Cardiac muscle cell (in vitro differentiated cells and primary cell): ENCODE results near the gene CCDC88B. TPM values are rescaled to one million over a fixed set of nuclear protein-coding genes. Genes with fewer than 3 reads are reported as not detected.

Experiments used
- DNase-seq, 2 donors: peaks; one replicate each; pipeline versions ENCODE4 v3.0.0 to v3.0.0-alpha.2; 2010 to 2017; ENCODE audit warnings: low read depth in 1 of 2, low spot score in 1 of 2
- H3K27ac ChIP-seq: fragments of 200-600 bp; sonication (generic); 2 replicates; pipeline ENCODE4 v1.5.1; 2016
- H3K27me3 ChIP-seq: fragments of 200-600 bp; sonication (generic); 2 replicates; pipeline ENCODE4 v1.6.0; 2016; ENCODE audit warnings: control low read depth
- H3K36me3 ChIP-seq: fragments of 200-600 bp; sonication (generic); 2 replicates; pipeline ENCODE4 v1.5.1; 2016; ENCODE audit warnings: control low read depth
- H3K4me1 ChIP-seq: fragments of 200-600 bp; sonication (generic); 2 replicates; pipeline ENCODE4 v1.8.1; 2017; ENCODE audit warnings: low read depth, mild to moderate bottlenecking, mixed run types
- H3K4me3 ChIP-seq: fragments of 200-600 bp; sonication (generic); 2 replicates; pipeline ENCODE4 v1.5.1; 2016; ENCODE audit warnings: mild to moderate bottlenecking
- H3K9me3 ChIP-seq: fragments of 200-600 bp; sonication (generic); 2 replicates; pipeline ENCODE4 v1.5.1; 2017; ENCODE audit warnings: low read depth, mild to moderate bottlenecking, control low read depth
- CTCF ChIP-seq: IDR thresholded peaks from 2 replicates; pipeline ENCODE4 v1.5.1; 2012; ENCODE audit warnings: low read depth, mild to moderate bottlenecking, low read length
- polyA plus RNA-seq: library from polyadenylated mRNA; unstranded; fragments of >200 nt; fragmentation: Nextera tagmentation; extraction: Ambion mirVana; gene quantifications from 2 replicates; pipeline ENCODE4 v1.2.1, GENCODE V29; 2016
- total RNA-seq: library from RNA; depleted of rRNA; stranded (reverse); fragments of >200 nt; gene quantifications from 2 replicates; pipeline ENCODE4 v1.2.3, GENCODE V29; 2016

The CCDC88B gene
- total and polyA plus RNA-seq, 2 experiments from 2014 or later, result 8.4 to 8.6 TPM

- H3K27me3 ChIP-seq, result no peaks in the 10 kb centered on the region
- peak; percentile 68 to 84 for DNase-seq
- H3K4me3 ChIP-seq, result peak within 1 kb of the TSS; percentile 91
- peak within 1 kb of the TSS; percentile 80 for H3K27ac ChIP-seq
- TF ChIP-seq CTCF, result no peak
- peaks cover 6% of the 10 kb centered on the region for H3K36me3 ChIP-seq
- H3K4me1 ChIP-seq, result peaks cover 22% of the 10 kb centered on the region
- H3K9me3 ChIP-seq, result no peaks in the 10 kb centered on the region
Measured at GRCh38 chr11:64358907-64359711, 19.1 kb downstream of the CCDC88B start, which contains the start of gene RPS6KA4. Gene RPS6KA4 (plus strand): TSS chr11:64359162. CDS start chr11:64359236, 74 bp downstream.

DNA sequence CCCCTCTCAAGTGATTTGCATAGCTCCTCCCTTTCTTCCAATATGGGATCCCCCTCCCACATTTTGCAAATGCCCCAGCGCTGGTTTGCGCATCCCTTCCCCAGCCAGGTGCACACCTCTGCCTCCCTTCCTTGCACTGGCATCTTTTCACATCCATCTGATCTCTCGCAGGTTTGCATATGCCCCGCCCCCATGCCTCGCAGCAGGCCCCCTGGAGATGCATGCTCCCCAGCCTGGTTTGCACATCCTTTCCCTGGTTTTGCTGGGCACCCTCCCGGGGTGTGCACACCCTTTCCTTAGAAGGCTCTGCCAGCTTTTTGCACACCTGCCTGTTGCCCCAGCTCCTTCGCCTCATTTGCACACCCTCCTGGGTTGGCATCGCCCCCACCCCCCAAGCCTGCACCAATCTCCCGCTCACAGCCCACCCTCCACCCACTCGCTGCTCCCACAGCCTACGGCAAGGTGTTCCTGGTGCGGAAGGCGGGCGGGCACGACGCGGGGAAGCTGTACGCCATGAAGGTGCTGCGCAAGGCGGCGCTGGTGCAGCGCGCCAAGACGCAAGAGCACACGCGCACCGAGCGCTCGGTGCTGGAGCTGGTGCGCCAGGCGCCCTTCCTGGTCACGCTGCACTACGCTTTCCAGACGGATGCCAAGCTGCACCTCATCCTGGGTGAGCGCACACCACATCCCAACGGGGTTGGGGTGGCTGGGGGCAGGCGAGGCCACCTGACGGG lies 19.9 kb downstream of the CCDC88B start:
- H3K27ac ChIP-seq, result no peak overlapping the region
- H3K9me3 ChIP-seq, result no peaks in the 10 kb centered on the region
- H3K27me3 ChIP-seq, result no peaks in the 10 kb centered on the region
- peak overlapping the region; percentile 91 for H3K4me3 ChIP-seq
- peaks cover 22% of the 10 kb centered on the region for H3K4me1 ChIP-seq
- H3K36me3 ChIP-seq, result peaks cover 8% of the 10 kb centered on the region
- TF ChIP-seq CTCF, result no peak
- DNase-seq, result no peak

- Histone ChIP-seq H3K27me3 (no peaks in the 10 kb centered on the region), H3K36me3 (peaks cover 12% of the 10 kb centered on the region), H3K4me3 (no peak overlapping the region), H3K9me3 (no peaks in the 10 kb centered on the region), H3K27ac (no peak overlapping the region), H3K4me1 (peaks cover 17% of the 10 kb centered on the region)
- DNase-seq, result no peak
- no peak for TF ChIP-seq CTCF
Measured at GRCh38 chr11:64360448-64360921, 20.5 kb downstream of the CCDC88B start.

- peaks cover 16% of the 10 kb centered on the region for H3K4me1 ChIP-seq
Measured at GRCh38 chr11:64361659-64362058, 21.7 kb downstream of the CCDC88B start.

GRCh38 chr11:64362339-64362738 lies 22.3 kb downstream of the CCDC88B start:
- H3K27ac ChIP-seq, result no peak overlapping the region
- H3K4me3 ChIP-seq, result no peak overlapping the region
- TF ChIP-seq CTCF, result no peak
- H3K4me1 ChIP-seq, result peaks cover 13% of the 10 kb centered on the region
- H3K27me3 ChIP-seq, result no peaks in the 10 kb centered on the region
- H3K9me3 ChIP-seq, result no peaks in the 10 kb centered on the region
- peaks cover 19% of the 10 kb centered on the region for H3K36me3 ChIP-seq
- no peak for DNase-seq

More at GRCh38 chr11:64361659-64362058, 21.7 kb downstream of the CCDC88B start:
- no peak overlapping the region for H3K27ac ChIP-seq
- H3K4me3 ChIP-seq, result no peak overlapping the region
- peaks cover 17% of the 10 kb centered on the region for H3K36me3 ChIP-seq
- TF ChIP-seq CTCF, result no peak
- H3K9me3 ChIP-seq, result no peaks in the 10 kb centered on the region
- no peak for DNase-seq
- H3K27me3 ChIP-seq, result no peaks in the 10 kb centered on the region
